OCI-LY3 (cell line): ENCODE results near the gene KRT39.

Experiments
- CTCF ChIP-seq: fragments of 200-600, 300-600 bp; sonication (generic); IDR thresholded peaks from 2 replicates; pipeline ENCODE4 v1.5.1; 2014; ENCODE audit warnings: antibody characterized with exemption, low read length, low read depth
- EZH2phosphoT487 ChIP-seq: fragments of 200-600 bp; shearing (Covaris generic); IDR thresholded peaks from 2 replicates; pipeline ENCODE4 v1.6.1; 2018; ENCODE audit warnings: antibody characterized with exemption, mixed run types, low read depth

GRCh38 chr17:40915721-40916256, 51.0 kb downstream of the KRT39 start:
- TF ChIP-seq CTCF = no peak
- no peak for TF ChIP-seq EZH2phosphoT487
